ENCODE data around the gene RNF157. TPM values are rescaled to one million over a fixed set of nuclear protein-coding genes. Genes with fewer than 3 reads are reported as not detected.

RNF157 gene
- total and polyA plus RNA-seq, 2 of the 13 experiments (the other 11 are each of a cell fraction or from before 2014, with no cell fraction given), result 0.44 to 1.5 TPM

- TF ChIP-seq TFDP2 (CRISPR knock-in tag; IDR thresholded peaks at IDR 0.05) (peak; percentile 41; the same call in 1 of the 2 replicates), PBX2 (CRISPR knock-in tag; IDR thresholded peaks at IDR 0.05) (no peak), NRL (CRISPR knock-in tag; IDR thresholded peaks at IDR 0.05; ENCODE audit: borderline replicate concordance) (peak; percentile 80; the same call in 1 of the 2 replicates), E2F1 (CRISPR knock-in tag; IDR thresholded peaks at IDR 0.05) (no peak), MLX (CRISPR knock-in tag; IDR thresholded peaks at IDR 0.05) (no peak), SCMH1 (CRISPR knock-in tag; IDR thresholded peaks at IDR 0.05; ENCODE audit: borderline replicate concordance) (no peak), ZNF574 (CRISPR knock-in tag; IDR thresholded peaks at IDR 0.05) (0 out of 2 replicates have a peak, but pooled peaks have one; percentile 9), ARNT (IDR thresholded peaks at IDR 0.05) (no peak), ZNF740 (CRISPR knock-in tag; IDR thresholded peaks at IDR 0.05) (no peak), WIZ (CRISPR knock-in tag; IDR thresholded peaks at IDR 0.05) (no peak), CERS6 (CRISPR knock-in tag; IDR thresholded peaks at IDR 0.05) (no peak), ZNF281 (CRISPR knock-in tag; IDR thresholded peaks at IDR 0.05; ENCODE audit: borderline replicate concordance) (no peak), EED (CRISPR knock-in tag; IDR thresholded peaks at IDR 0.05) (peak; percentile 55; the same call in 1 of the 2 replicates), MYNN (CRISPR knock-in tag; IDR thresholded peaks at IDR 0.05; ENCODE audit: low read depth) (no peak), ZMAT3 (CRISPR knock-in tag; conservative IDR thresholded peaks at IDR 0.05) (0 out of 2 replicates have a peak, but pooled peaks have one; percentile 21)
These were observed at the start of gene RNF157 (continued) for GRCh38 chr17:76240461-76241203.
